MG63 (cell line): ENCODE data around the gene FAM241B. TPM values are rescaled to one million over a fixed set of nuclear protein-coding genes. Genes with fewer than 3 reads are reported as not detected.
A peak's percentile ranks its signal among the peaks of the same experiment; 100 is the strongest.

Source experiments
- DNase-seq: peaks from one replicate; pipeline ENCODE4 v3.0.0-alpha.2; 2020
- H3K27me3 ChIP-seq: fragments of 250-450 bp; sonication (Bioruptor Pico); 2 replicates; pipeline ENCODE4 v1.5.1; 2020; ENCODE audit warnings: mild to moderate bottlenecking, moderate library complexity
- H3K36me3 ChIP-seq: fragments of 250-450 bp; sonication (Bioruptor Pico); 2 replicates; pipeline ENCODE4 v1.5.1; 2020; ENCODE audit warnings: mild to moderate bottlenecking, moderate library complexity
- H3K4me3 ChIP-seq: fragments of 250-450 bp; sonication (Bioruptor Pico); 2 replicates; pipeline ENCODE4 v1.5.1; 2020; ENCODE audit warnings: mild to moderate bottlenecking, moderate library complexity
- H3K9me3 ChIP-seq: fragments of 250-450 bp; sonication (Bioruptor Pico); 2 replicates; pipeline ENCODE4 v1.5.1; 2020; ENCODE audit warnings: mild to moderate bottlenecking, moderate library complexity
- total RNA-seq: library from RNA; depleted of rRNA; stranded (reverse); fragments of >200 nt; shearing (Covaris generic); gene quantifications from 2 replicates; pipeline ENCODE4 v1.2.3, GENCODE V29; 2014; ENCODE audit warnings: low replicate concordance

FAM241B gene
- total RNA-seq, 1 experiment from 2014 or later: 4.3 TPM

- no peak for DNase-seq
- H3K27me3 ChIP-seq: no peaks in the 10 kb centered on the region
- no peak overlapping the region for H3K4me3 ChIP-seq
- H3K9me3 ChIP-seq: no peaks in the 10 kb centered on the region
- no peaks in the 10 kb centered on the region for H3K36me3 ChIP-seq
These were observed 14.0 kb downstream of the FAM241B start for GRCh38 chr10:69643779-69644657.

- peak; percentile 49 for DNase-seq
- H3K36me3 ChIP-seq: no peaks in the 10 kb centered on the region
- H3K27me3 ChIP-seq: no peaks in the 10 kb centered on the region
- H3K9me3 ChIP-seq: no peaks in the 10 kb centered on the region
- no peak overlapping the region for H3K4me3 ChIP-seq
These were observed 14.7 kb downstream of the FAM241B start for GRCh38 chr10:69644658-69645295.

GRCh38 chr10:69645296-69646184 is 15.5 kb downstream of the FAM241B start:
- H3K27me3 ChIP-seq: no peaks in the 10 kb centered on the region
- no peak overlapping the region for H3K4me3 ChIP-seq
- DNase-seq: no peak
- no peaks in the 10 kb centered on the region for H3K36me3 ChIP-seq
- H3K9me3 ChIP-seq: no peaks in the 10 kb centered on the region

GRCh38 chr10:69646185-69647060 is 16.4 kb downstream of the FAM241B start:
- H3K27me3 ChIP-seq: no peaks in the 10 kb centered on the region
- no peak for DNase-seq

GRCh38 chr10:69647126-69647525 is 17.1 kb downstream of the FAM241B start:
- no peaks in the 10 kb centered on the region for H3K36me3 ChIP-seq
- no peak overlapping the region for H3K4me3 ChIP-seq
- no peak for DNase-seq
- no peaks in the 10 kb centered on the region for H3K9me3 ChIP-seq
- no peaks in the 10 kb centered on the region for H3K27me3 ChIP-seq

More at GRCh38 chr10:69646185-69647060, 16.4 kb downstream of the FAM241B start:
- H3K9me3 ChIP-seq: no peaks in the 10 kb centered on the region
- no peak overlapping the region for H3K4me3 ChIP-seq
- no peaks in the 10 kb centered on the region for H3K36me3 ChIP-seq

GRCh38 chr10:69647819-69648218 is 17.8 kb downstream of the FAM241B start:
- Histone ChIP-seq H3K27me3 (no peaks in the 10 kb centered on the region), H3K36me3 (no peaks in the 10 kb centered on the region), H3K9me3 (no peaks in the 10 kb centered on the region), H3K4me3 (no peak overlapping the region)
- DNase-seq: no peak

GRCh38 chr10:69648461-69648860 is 18.4 kb downstream of the FAM241B start:
- Histone ChIP-seq H3K4me3 (no peak overlapping the region), H3K36me3 (no peaks in the 10 kb centered on the region), H3K9me3 (no peaks in the 10 kb centered on the region), H3K27me3 (no peaks in the 10 kb centered on the region)
- no peak for DNase-seq

- H3K9me3 ChIP-seq: no peaks in the 10 kb centered on the region
- H3K36me3 ChIP-seq: no peaks in the 10 kb centered on the region
- no peak for DNase-seq
- no peaks in the 10 kb centered on the region for H3K27me3 ChIP-seq
- no peak overlapping the region for H3K4me3 ChIP-seq
These were observed 19.9 kb downstream of the FAM241B start for GRCh38 chr10:69649786-69650550.

GRCh38 chr10:69650589-69651261 is 20.7 kb downstream of the FAM241B start:
- H3K27me3 ChIP-seq: no peaks in the 10 kb centered on the region
- no peak overlapping the region for H3K4me3 ChIP-seq
- DNase-seq: no peak
- no peaks in the 10 kb centered on the region for H3K9me3 ChIP-seq
- no peaks in the 10 kb centered on the region for H3K36me3 ChIP-seq

- no peaks in the 10 kb centered on the region for H3K36me3 ChIP-seq
- H3K4me3 ChIP-seq: no peak overlapping the region
- DNase-seq: no peak
- H3K27me3 ChIP-seq: no peaks in the 10 kb centered on the region
- H3K9me3 ChIP-seq: no peaks in the 10 kb centered on the region
These were observed 21.3 kb downstream of the FAM241B start for GRCh38 chr10:69651362-69651761.

GRCh38 chr10:69652111-69652856 is 22.2 kb downstream of the FAM241B start:
- no peak for DNase-seq
- no peaks in the 10 kb centered on the region for H3K9me3 ChIP-seq
- no peaks in the 10 kb centered on the region for H3K36me3 ChIP-seq
- H3K4me3 ChIP-seq: no peak overlapping the region
- no peaks in the 10 kb centered on the region for H3K27me3 ChIP-seq

GRCh38 chr10:69652857-69653199 is 22.8 kb downstream of the FAM241B start:
- H3K4me3 ChIP-seq: no peak overlapping the region
- DNase-seq: no peak
- H3K9me3 ChIP-seq: no peaks in the 10 kb centered on the region
- no peaks in the 10 kb centered on the region for H3K36me3 ChIP-seq
- no peaks in the 10 kb centered on the region for H3K27me3 ChIP-seq

- no peaks in the 10 kb centered on the region for H3K9me3 ChIP-seq
- no peaks in the 10 kb centered on the region for H3K36me3 ChIP-seq
- DNase-seq: no peak
- H3K4me3 ChIP-seq: no peak overlapping the region
- no peaks in the 10 kb centered on the region for H3K27me3 ChIP-seq
These were observed 23.5 kb downstream of the FAM241B start for GRCh38 chr10:69653561-69653960.

- Histone ChIP-seq H3K4me3 (no peak overlapping the region), H3K27me3 (no peaks in the 10 kb centered on the region), H3K9me3 (no peaks in the 10 kb centered on the region), H3K36me3 (no peaks in the 10 kb centered on the region)
- DNase-seq: no peak
These were observed 25.2 kb downstream of the FAM241B start for GRCh38 chr10:69655124-69655867.
